ENCODE results near the gene SYT1. TPM values are rescaled to one million over a fixed set of nuclear protein-coding genes. Genes with fewer than 3 reads are reported as not detected.

SYT1 gene
- total RNA-seq, 1 donor from 2014 or later: 35.5 TPM

- Mint-ChIP-seq H3K4me1 (ENCODE audit: unreplicated experiment) (peaks cover 3% of the 10 kb centered on the region), H3K36me3 (no peaks in the 10 kb centered on the region), H3K9me3 (no peaks in the 10 kb centered on the region), H3K27ac (no peak overlapping the region), H3K4me3 (no peak overlapping the region), H3K27me3 (no peaks in the 10 kb centered on the region)
- no peak for TF ChIP-seq CTCF (conservative IDR thresholded peaks at IDR 0.05)
- DNase-seq (ENCODE audit: extremely low spot score, unreplicated experiment): no peak
Measured at GRCh38 chr12:79375050-79375449, 510.5 kb downstream of the SYT1 start.

GRCh38 chr12:79378496-79378895 is 513.9 kb downstream of the SYT1 start:
- Mint-ChIP-seq H3K27me3 (no peaks in the 10 kb centered on the region), H3K36me3 (no peaks in the 10 kb centered on the region), H3K4me1 (ENCODE audit: unreplicated experiment) (peaks cover 22% of the 10 kb centered on the region), H3K9me3 (no peaks in the 10 kb centered on the region), H3K27ac (no peak overlapping the region), H3K4me3 (no peak overlapping the region)
- no peak for TF ChIP-seq CTCF (conservative IDR thresholded peaks at IDR 0.05)
- DNase-seq (ENCODE audit: extremely low spot score, unreplicated experiment): no peak

- no peaks in the 10 kb centered on the region for H3K9me3 Mint-ChIP-seq
- no peak for DNase-seq (ENCODE audit: extremely low spot score, unreplicated experiment)
- no peak overlapping the region for H3K27ac Mint-ChIP-seq
- peaks cover 22% of the 10 kb centered on the region for H3K4me1 Mint-ChIP-seq (ENCODE audit: unreplicated experiment)
- no peak overlapping the region for H3K4me3 Mint-ChIP-seq
- no peaks in the 10 kb centered on the region for H3K36me3 Mint-ChIP-seq
- H3K27me3 Mint-ChIP-seq: no peaks in the 10 kb centered on the region
- no peak for TF ChIP-seq CTCF (conservative IDR thresholded peaks at IDR 0.05)
Measured at GRCh38 chr12:79380402-79380801, 515.8 kb downstream of the SYT1 start.

DNA sequence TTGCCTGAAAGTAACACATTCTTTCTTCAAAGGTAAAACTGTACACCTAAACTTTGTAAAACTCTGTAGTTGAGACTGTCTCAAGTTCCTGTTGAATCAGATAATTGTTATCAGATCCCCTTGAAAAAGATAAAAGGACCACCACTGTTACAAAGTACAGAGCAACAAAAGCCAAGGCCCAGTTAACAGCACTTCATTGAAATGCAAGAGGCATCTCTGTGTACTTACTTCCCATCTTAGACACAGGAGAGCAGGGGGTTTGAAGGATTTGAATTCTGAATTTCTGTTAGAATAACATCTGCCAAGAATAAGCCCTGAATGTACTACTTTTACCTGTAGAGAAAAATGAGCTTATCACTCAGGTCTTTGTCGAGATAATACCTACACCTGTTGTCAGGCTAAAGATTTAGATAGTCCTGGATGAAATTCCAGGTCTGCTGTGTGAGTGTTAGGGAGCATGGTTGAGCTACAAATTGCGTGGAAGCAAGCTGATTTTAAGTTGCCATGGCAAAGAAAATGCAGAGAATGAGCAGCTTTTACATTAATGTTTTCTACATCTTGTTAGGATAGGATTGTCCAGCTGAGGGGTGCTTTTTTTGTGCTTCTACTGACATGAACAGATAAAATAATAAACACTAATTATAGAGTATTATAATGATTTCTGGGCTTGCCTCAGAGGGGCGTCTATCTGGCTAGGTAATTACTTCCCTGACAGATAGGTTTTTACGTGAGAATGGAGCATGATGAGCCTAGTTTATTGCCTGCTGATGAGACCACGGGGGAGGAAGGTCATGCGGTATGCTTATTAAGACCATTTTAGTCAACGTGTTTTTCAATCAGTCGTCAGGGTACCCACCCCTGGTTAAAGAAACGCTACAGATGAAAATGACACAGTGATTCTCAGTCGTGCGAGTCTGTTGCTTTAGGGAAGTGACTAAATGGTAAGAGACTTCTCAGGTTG is 517.0 kb downstream of the SYT1 start:
- H3K27ac Mint-ChIP-seq: no peak overlapping the region
- H3K4me3 Mint-ChIP-seq: no peak overlapping the region
- H3K4me1 Mint-ChIP-seq (ENCODE audit: unreplicated experiment): peaks cover 22% of the 10 kb centered on the region

GRCh38 chr12:79384551-79384950 is 520.0 kb downstream of the SYT1 start:
- TF ChIP-seq CTCF (conservative IDR thresholded peaks at IDR 0.05): no peak
- H3K27ac Mint-ChIP-seq: no peak overlapping the region
- no peaks in the 10 kb centered on the region for H3K36me3 Mint-ChIP-seq
- no peak for DNase-seq (ENCODE audit: extremely low spot score, unreplicated experiment)
- no peaks in the 10 kb centered on the region for H3K9me3 Mint-ChIP-seq
- H3K27me3 Mint-ChIP-seq: no peaks in the 10 kb centered on the region
- peaks cover 22% of the 10 kb centered on the region for H3K4me1 Mint-ChIP-seq (ENCODE audit: unreplicated experiment)
- no peak overlapping the region for H3K4me3 Mint-ChIP-seq

More for the DNA sequence above, 517.0 kb downstream of the SYT1 start:
- H3K27me3 Mint-ChIP-seq: no peaks in the 10 kb centered on the region
- H3K36me3 Mint-ChIP-seq: no peaks in the 10 kb centered on the region
- no peaks in the 10 kb centered on the region for H3K9me3 Mint-ChIP-seq
- no peak for TF ChIP-seq CTCF (conservative IDR thresholded peaks at IDR 0.05)
- no peak for DNase-seq (ENCODE audit: extremely low spot score, unreplicated experiment)

Measured in type B pancreatic cell (in vitro differentiated cells).